Measurements from ENCODE around the gene CD209. TPM values are rescaled to one million over a fixed set of nuclear protein-coding genes. Genes with fewer than 3 reads are reported as not detected.

CD209 gene
- total RNA-seq, 2 donors from 2014 or later, result 13.4 to 23.0 TPM

GRCh38 chr19:7716762-7717161 is 30.6 kb downstream of the CD209 start:
- intact Hi-C loops (cut with DNase I), result no loop called here
- DNase-seq (ENCODE audit: low spot score), result no peak

- intact Hi-C loops (cut with DNase I), result no loop called here
Observed at GRCh38 chr19:7715671-7716070, 31.7 kb downstream of the CD209 start.

GRCh38 chr19:7710616-7711015 is 36.7 kb downstream of the CD209 start:
- no peak for DNase-seq (ENCODE audit: low spot score)

More at GRCh38 chr19:7715671-7716070, 31.7 kb downstream of the CD209 start:
- DNase-seq (ENCODE audit: low spot score), result no peak

GRCh38 chr19:7709932-7710460 is 37.3 kb downstream of the CD209 start:
- intact Hi-C loops (cut with DNase I), result no loop called here
- no peak for DNase-seq (ENCODE audit: low spot score)

More at GRCh38 chr19:7710616-7711015, 36.7 kb downstream of the CD209 start:
- intact Hi-C loops (cut with DNase I), result no loop called here

GRCh38 chr19:7706955-7707456 is 40.3 kb downstream of the CD209 start:
- DNase-seq (ENCODE audit: low spot score), result no peak
- intact Hi-C loops (cut with DNase I), result no loop called here

- intact Hi-C loops (cut with DNase I), result no loop called here
Observed at GRCh38 chr19:7706188-7706954, 41.0 kb downstream of the CD209 start.

GRCh38 chr19:7705387-7706187 is 41.7 kb downstream of the CD209 start:
- no peak for DNase-seq (ENCODE audit: low spot score)
- intact Hi-C loops (cut with DNase I), result no loop called here

More at GRCh38 chr19:7706188-7706954, 41.0 kb downstream of the CD209 start:
- DNase-seq (ENCODE audit: low spot score), result no peak

- intact Hi-C loops (cut with DNase I), result no loop called here
- DNase-seq (ENCODE audit: low spot score), result no peak
Observed at GRCh38 chr19:7704280-7705060, 42.9 kb downstream of the CD209 start.

- no peak for DNase-seq (ENCODE audit: low spot score)
- intact Hi-C loops (cut with DNase I), result no loop called here
Observed at GRCh38 chr19:7703332-7703731, 44.0 kb downstream of the CD209 start.

GRCh38 chr19:7701654-7702457 is 45.5 kb downstream of the CD209 start, which contains the start of gene FCER2:
TSS of gene FCER2 (minus strand) at chr19:7702131. CDS start at chr19:7699760, 2,371 bp downstream.
- intact Hi-C loops (cut with DNase I), result no loop called here
- DNase-seq (ENCODE audit: low spot score), result no peak

GRCh38 chr19:7701049-7701653 is 46.2 kb downstream of the CD209 start:
- DNase-seq (ENCODE audit: low spot score), result no peak
- intact Hi-C loops (cut with DNase I), result no loop called here

GRCh38 chr19:7699417-7700401 is 47.6 kb downstream of the CD209 start:
- intact Hi-C loops (cut with DNase I), result no loop called here
- DNase-seq (ENCODE audit: low spot score), result no peak

GRCh38 chr19:7699003-7699402 is 48.3 kb downstream of the CD209 start:
- no peak for DNase-seq (ENCODE audit: low spot score)
- intact Hi-C loops (cut with DNase I), result no loop called here

- intact Hi-C loops (cut with DNase I), result no loop called here
- no peak for DNase-seq (ENCODE audit: low spot score)
Observed at GRCh38 chr19:7698583-7698982, 48.8 kb downstream of the CD209 start.

GRCh38 chr19:7697721-7698287 is 49.5 kb downstream of the CD209 start:
- DNase-seq (ENCODE audit: low spot score), result no peak
- intact Hi-C loops (cut with DNase I), result no loop called here

- intact Hi-C loops (cut with DNase I), result no loop called here
- no peak for DNase-seq (ENCODE audit: low spot score)
Observed at GRCh38 chr19:7694499-7694898, 52.8 kb downstream of the CD209 start.

All from posterior vena cava (tissue), 2 donors.